ENCODE results near the gene IFITM10.

- TF ChIP-seq EZH2phosphoT487 (IDR thresholded peaks at IDR 0.05; ENCODE audit: insufficient read depth, low read depth) (no peak), EZH2 (IDR thresholded peaks at IDR 0.05; ENCODE audit: insufficient read depth, poor library complexity, severe bottlenecking) (no peak)
Observed at GRCh38 chr11:1771700-1772099, 21.3 kb upstream of the IFITM10 start.

Measured in GM23248 (cell line).